COR-L47 (cell line): ENCODE measurements around the gene NNT.
"Not testable (repeated sequence)": the region's sequence is repeated elsewhere in the genome, so short reads cannot be mapped to it uniquely, and the experiment has no call there.

Experiments
- DNase-seq: peaks from one replicate; lab custom pipeline; 2025; lab: John Stamatoyannopoulos, UW

Gene NNT

DNA sequence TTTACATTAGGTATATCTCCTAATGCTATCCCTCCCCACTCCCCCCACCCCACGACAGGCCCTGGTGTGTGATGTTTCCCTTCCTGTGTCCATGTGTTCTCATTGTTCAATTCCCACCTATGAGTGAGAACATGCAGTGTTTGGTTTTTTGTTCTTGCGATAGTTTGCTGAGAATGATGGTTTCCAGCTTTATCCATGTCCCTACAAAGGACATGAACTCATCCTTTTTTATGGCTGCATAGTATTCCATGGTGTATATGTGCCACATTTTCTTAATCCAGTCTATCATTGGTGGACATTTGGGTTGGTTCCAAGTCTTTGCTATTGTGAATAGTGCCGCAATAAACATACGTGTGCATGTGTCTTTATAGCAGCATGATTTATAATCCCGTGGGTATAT lies 64.4 kb downstream of the NNT start:
- DNase-seq = not testable (repeated sequence)

DNA sequence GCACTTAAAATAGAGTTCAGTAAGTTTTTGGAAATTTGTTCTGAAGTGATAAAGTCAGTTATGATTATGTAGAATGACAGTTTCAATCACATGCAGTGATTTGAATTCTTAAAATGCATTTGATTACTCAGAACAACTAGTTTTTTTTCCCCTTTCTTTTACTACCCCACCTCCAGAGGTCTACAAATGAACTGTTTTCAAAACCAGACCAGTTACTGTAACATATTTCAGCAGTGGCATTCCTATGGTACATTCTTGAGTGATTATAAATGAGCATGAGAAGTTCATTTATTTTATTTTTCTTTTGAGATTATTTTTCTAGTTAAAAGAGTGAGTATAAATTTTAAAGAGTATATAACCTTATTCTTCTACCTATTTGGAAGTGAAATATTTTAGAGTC lies 71.6 kb downstream of the NNT start:
- no peak for DNase-seq

DNA sequence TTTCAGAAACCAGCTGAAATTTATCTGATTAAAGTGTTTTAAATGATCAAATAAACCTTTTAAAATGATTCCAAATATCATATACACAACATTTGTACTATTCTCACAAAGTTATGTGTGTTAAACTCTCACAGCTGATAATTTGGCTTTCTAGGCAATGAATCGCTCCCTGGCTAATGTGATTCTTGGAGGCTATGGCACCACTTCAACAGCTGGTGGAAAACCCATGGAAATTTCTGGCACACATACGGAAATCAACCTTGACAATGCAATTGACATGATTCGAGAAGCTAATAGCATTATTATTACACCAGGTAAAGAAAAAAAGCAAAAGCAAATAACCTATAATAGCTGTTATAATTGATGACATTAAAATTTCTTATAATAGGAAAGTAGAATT lies 72.4 kb downstream of the NNT start:
- DNase-seq = no peak

DNA sequence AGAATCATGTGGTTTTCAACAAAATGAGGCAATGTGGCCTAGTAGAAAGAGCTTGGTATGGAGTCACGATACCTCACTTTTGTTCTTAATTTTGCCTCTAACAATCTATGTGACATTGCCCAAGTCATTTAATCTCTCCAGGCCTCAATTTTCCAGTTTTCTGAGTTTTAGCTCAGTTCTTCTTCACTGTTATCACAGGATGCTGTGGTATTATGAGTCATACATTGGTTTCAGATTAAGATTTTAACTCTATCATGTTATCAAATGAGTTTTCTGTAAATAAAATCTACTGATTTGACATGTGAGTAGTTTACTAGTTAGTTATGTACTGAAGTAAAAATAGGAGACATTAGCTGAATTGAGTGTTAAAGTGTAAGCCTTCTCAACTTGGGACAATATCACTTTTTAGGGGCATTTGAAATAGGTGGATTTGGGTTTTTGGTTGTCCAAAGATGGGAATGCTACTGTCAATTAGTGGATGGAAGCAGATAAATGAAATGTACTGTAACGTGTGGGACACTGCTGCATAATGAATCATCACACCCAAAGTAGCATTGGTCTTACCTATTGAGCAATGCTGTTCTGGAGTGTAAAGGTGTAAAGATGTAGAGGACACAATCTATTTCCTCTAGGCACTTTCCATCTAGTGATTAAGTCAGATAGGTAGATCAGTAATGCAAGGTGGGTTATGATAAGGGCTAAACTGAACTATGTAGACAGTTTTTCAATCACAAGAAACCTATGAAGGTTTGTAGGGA lies 73.3 kb downstream of the NNT start:
- DNase-seq = no peak

DNA sequence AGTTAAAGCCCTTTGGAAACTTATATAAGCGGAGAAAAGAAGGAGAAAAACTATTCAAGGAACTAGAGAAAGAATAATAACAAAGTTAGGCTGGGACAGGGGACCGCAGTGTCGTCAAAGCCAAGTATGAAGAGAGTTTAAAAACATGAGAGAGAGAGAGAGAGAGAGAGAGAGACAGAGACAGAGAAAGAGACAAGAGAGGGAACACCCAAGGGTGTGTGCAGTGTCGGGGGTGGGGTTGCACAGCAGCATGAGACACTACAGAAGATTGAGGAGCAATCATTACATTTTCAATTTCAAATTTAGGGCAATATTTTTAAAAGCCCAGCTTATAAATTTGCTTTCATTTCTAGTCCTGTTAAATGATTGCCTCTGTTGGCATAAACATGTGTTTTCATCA lies 74.3 kb downstream of the NNT start:
- DNase-seq = no peak

DNA sequence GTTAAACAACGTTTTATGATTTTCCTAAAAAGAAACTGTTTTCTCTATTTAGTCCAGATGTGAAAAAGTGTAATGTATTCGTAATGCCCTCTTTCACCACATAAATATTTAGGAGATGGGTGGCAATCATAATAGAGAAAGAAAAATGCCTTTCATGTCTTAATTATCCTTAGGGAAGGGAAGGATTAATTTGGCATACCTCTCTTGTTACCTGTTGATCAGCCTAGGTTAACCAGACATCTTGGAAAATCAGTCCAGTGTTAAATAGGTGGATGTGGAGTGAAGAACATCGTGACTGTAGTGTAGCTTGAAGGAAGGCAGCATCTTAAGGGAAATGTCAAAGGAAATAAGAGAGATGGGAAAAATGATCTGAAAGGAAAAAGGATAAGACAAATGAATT lies 76.2 kb downstream of the NNT start:
- no peak for DNase-seq

DNA sequence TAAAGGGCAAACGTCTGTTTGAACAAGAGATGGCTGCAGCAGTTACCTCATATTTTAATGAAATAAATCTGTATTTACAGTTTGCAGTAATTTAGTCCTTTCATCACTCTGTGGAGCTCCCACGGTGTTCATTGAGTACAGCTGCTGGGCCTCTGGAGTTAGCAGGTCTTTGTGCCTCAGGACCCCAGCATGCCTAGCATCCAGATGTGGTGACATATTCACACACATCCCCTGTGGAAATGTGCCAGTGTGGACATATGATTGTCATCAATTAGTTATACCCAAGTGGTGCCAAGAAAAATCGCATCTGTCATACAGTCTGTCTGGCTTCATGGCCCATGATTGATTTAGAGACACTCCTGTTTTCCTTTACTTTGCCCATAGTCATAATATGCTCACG lies 77.3 kb downstream of the NNT start:
- no peak for DNase-seq

DNA sequence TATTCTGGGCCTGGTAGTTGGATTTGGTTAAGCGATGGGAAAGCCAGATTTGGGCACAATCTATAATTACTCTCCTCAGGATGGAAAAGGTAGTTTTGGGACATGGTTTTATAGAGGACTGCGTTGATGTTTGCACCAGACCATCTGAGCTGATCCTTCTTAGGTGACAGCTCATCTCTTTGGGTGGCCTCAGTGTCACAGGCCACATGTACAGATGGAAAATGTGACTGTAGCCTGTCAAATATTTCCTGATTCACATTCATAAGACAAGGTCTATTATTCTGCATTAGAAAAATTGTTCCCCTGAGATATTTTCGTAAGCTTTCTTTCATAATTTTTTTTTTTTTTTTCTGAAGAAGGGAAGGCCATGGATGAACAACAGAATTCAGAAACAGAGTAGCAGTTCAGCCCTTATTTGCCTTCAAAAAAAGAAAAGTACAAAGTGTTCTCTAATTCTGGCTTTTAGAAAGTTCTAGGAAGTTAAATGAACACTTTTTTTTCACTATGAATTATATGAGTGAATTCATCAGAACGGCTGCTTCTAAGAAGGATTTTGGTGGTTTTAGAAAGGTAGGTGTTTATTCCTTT lies 81.0 kb downstream of the NNT start:
- DNase-seq = no peak

DNA sequence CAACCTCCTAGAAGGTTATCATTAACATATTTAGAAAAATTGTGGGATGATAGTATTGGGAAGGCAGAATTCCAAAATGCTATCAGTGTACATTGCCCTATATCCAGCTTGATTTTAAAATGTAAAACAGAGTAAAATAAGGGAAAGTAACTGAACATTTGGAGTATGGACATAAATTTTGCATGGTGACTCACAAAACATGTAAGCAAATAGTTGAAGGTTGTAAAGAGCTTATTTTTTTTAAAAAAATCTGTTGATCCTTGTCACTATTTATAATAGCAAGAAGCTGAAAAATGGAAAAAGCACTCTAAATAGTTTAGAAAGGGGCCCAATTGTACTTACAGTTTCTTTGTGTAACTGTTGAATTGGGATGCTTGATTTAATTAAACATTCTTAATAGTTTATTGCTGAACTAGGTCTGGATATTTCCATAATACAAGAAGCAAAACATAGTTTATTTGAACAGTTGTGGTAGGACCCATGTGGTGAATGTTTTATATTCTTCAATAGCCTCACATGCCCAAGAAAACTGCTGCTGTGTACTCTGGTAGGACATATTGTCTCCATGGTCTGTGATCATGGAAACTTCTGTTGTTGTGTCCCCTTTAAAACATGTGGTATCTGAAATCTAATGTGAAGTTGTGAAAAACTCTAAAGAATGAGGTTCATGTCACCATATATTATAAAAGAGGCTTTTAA lies 82.4 kb downstream of the NNT start:
- DNase-seq = peak; percentile 26

DNA sequence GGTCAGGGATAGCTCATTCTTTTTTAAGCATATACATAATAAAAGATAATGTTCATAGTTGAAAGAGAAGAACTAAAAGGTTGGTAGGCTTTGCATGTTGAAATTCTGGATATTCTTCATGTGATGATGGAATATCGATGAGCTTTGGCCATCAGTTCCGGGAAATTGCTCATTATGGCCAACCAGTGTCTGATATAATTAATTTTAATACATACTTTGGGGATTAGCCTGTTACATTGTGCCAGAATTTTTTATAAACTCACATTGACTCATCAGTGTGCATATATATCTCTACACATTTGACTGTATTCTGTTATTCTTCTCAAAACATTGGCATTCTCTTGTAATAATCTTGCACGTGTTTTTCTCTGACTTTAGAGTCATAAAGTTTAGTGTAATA lies 84.3 kb downstream of the NNT start:
- no peak for DNase-seq

DNA sequence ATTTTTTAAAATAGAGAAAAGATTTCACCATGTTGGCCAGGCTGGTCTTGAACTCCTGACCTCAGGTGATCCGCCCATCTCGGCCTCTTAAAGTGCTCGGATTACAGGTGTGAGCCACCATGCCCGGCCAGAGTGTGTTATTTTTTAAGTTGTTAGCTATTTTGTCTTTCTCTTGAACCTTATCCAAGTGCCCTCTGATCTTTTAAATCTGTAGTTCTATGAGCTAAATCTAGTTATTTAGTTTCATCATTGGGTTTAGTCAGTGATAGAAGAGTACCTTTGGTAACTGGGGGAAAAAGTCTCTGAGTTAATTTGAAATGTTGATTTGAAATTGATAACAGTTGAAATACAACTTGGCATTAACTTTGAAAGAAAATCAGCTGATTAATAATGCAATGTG lies 88.3 kb downstream of the NNT start:
- no peak for DNase-seq

DNA sequence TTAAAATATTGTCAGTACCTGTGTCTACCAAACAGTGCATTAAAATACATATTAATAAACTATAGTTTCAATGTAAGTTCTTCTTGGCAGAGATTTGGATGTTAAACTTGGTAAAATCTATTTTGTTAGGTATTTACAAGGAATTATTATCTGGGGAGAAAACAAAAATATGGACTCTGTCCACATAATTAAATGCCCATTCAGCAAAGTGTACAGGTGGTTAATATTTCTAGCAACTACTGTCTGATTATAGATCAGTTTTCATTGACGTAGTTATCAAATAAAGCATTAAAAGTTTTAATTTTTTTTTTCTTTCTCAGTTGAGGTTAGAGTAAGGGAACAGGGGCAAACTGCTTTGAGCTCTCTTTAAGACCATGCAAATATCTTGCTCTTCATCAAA lies 88.9 kb downstream of the NNT start:
- no peak for DNase-seq

DNA sequence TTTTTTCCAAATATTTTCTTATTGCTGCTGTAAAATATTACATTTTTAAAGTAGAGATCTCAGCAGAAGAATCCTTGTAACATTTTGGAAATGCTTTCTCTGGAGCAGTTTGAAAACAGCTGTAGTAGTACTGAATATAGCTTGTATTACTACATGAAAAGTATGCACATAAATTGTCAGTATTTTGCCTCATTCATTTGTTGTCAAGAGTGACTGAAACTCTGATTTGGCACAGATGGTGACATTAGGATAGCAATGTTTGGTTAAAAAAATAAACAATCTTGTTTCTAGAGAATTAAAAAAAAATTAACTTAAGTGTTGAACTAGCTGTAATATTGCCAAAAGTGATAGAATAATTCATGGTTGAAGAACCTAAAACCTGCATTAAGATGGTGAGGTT lies 90.4 kb downstream of the NNT start:
- no peak for DNase-seq

DNA sequence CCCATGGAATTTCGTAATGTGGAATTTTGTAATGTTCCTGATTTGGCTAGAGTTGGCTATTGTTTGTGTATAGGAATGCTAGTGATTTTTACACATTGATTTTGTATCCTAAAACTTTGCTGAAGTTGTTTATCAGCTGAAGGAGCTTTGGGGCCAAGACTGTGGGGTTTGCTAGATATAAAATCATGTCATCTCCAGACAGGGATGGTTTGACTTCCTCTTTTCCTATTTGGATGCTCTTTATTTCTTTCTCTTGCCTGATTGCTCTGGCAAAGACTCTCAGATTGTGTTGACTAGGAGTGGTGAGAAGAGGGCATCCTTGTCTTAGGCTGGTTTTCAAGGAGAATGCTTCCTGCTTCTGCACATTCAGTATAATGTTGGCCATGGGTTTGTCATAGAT lies 91.0 kb downstream of the NNT start:
- DNase-seq = no peak

DNA sequence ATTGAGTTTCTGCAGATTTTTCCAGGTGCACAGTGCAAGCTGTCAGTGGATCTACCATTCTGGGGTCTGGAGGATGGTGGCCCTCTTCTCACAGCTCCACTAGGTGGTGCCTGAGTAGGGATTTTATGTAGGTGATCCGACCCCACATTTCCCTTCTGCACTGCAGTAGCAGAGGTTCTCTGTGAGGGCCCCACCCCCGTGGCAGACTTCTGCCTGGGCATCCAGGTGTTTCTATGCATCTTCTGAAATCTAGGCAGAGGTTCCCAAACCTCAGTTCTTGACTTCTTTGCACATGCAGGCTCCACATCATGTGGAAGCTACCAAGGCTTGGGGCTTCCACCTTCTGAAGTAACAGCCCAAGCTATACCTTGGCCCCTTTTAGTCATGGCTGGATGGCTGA lies 93.5 kb downstream of the NNT start:
- not testable (repeated sequence) for DNase-seq

DNA sequence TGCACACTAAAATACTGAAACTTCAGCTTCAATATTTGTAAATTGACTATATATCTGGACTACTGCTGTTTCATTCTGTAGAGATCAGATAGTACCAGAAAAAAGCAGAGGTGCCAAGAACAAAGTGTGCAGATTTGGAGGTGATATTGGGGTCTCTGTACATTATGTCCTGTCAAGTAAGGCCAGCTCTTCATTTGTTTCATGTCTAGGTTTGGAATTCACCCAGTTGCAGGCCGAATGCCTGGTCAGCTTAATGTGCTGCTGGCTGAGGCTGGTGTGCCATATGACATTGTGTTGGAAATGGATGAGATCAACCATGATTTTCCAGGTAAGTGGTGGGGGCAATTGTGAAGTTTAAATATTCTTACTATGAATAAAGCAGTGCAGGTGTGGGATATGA lies 96.9 kb downstream of the NNT start:
- DNase-seq = no peak

DNA sequence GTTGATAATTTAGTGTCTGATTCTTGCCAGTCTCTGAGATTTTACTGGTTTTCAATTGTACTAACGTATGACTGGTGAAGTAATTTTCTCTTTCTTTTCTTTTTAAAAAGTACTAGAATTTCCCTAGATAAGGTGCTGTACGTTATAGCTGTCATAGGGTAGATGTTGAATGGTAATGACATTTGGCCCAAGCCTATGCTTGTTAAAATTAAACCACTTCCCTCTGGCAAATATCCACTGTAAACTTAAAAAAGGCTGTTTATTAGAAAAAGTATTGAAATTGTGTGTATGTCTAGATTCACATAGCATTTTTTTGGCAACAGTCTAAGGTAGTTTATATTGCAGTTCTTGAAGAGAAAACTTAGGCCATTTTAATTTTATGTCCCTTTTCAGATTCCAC lies 97.6 kb downstream of the NNT start:
- no peak for DNase-seq

DNA sequence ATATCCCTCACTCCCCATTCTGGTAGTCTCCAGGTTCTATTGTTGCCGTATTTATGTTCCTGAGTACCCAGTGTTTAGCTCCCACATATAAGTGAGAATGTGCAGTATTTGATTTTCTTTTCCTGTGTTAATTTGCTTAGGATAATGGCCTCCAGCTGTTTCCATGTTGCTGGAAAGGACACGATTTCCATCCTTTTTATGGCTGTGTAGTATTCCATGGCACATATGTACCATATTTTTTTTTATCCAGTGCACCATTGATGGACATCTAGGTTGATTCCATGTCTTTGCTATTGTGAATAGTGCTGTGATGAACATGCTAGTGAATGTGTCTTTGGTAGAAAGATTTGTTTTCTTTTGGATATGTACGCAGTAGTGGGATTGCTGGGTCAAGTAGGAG lies 98.2 kb downstream of the NNT start:
- no peak for DNase-seq

DNA sequence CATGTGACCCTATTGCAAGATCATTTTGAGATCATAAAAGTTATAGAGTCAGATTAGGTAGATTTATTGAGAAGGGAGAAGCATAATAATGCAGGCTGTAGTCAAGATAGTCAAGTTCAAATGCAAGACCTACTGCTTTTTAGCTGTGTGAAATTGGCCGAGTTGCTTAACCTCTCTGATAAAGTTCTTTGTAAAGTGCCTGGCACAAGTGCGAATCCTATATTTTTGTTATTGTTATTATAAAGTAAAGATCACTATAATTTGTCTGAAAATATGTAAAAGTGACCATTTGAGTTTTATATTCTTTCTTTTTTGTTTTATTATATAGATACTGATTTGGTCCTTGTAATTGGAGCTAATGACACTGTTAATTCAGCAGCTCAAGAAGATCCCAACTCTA lies 99.3 kb downstream of the NNT start:
- no peak for DNase-seq

DNA sequence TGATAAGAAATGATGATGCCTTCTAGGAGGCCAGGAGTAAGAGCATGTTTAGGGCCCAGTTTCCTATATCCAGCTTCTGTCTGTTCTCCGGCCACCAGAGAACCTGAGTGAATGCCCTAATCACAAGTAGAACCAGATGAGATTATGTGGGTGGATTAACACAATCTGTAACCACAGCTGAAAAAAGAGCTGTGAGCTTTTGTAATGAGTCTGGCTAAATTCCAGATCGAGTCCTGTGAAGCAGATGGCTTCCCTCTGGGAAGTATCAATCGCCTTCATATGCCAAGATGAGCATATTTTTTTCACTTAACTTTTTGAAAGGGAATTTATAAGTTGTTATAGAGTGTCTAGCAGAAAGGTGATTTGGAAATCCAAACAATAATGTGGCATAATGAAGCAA lies 99.8 kb downstream of the NNT start:
- peak; percentile 50 for DNase-seq

DNA sequence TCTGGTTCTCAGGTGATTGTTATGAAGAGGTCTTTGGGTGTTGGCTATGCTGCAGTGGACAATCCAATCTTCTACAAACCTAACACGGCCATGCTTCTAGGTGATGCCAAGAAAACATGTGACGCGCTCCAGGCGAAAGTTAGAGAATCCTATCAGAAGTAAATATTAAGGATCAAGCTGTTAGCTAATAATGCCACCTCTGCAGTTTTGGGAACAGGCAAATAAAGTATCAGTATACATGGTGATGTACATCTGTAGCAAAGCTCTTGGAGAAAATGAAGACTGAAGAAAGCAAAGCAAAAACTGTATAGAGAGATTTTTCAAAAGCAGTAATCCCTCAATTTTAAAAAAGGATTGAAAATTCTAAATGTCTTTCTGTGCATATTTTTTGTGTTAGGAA lies 101.3 kb downstream of the NNT start:
- no peak for DNase-seq

DNA sequence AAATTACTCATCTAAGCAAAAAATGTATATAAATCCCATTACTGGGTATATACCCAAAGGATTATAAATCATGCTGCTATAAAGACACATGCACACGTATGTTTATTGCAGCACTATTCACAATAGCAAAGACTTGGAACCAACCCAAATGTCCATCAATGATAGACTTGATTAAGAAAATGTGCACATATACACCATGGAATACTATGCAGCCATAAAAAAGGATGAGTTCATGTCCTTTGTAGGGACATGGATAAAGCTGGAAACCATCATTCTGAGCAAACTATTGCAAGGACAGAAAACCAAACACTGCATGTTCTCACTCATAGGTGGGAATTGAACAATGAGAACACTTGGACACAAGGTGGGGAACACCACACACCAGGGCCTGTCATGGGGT lies 103.6 kb downstream of the NNT start:
- DNase-seq = not testable (repeated sequence)

DNA sequence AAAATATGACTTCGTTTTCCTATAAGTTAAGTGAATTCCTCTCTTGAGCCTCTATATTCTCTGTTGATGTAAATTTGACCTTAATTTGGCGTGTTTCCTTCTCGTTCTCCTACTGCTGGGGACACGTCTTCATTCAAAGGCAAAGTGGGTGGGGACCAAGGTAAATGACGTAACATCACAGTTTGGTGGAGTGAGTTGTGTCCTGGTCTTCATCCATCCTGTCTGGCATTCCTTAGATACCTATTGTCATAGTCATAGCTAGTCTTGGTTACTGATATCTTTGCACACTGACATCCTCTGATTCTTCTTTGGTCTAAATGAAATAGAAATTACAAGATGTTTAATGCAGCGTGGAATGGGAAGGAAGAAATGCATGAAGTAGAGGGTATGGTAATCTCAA lies 108.5 kb downstream of the NNT start:
- no peak for DNase-seq

DNA sequence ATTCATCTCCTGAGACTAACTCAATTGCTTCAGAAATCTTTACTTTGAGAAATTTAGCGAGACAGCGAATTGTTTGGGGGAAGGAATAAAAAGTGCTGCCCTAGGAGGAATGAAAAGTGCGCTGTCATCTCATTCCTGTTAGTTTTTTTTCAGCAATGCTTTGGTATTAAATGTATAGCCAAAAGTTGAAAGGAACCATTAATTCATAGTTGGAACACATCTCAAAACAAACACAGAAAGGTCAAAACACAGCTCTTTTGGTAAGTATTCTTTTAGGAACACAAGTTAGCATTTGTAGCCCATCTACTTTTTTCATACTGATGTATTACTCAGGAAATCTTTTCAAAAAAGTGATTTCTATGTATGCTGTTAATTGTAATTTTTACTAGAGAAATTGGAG lies 109.1 kb downstream of the NNT start:
- DNase-seq = no peak
